ENCODE results near the gene LFNG.
"Not testable (repeated sequence)": the region's sequence is repeated elsewhere in the genome, so short reads cannot be mapped to it uniquely, and the experiment has no call there.

LFNG gene

GRCh38 chr7:2526659-2527504 lies 7.3 kb downstream of the LFNG start:
- in situ Hi-C loops (cut with HindIII; ENCODE audit: low sequenced_read_pairs): no loop called here

GRCh38 chr7:2527505-2528467 lies 8.2 kb downstream of the LFNG start:
- in situ Hi-C loops (cut with HindIII; ENCODE audit: low sequenced_read_pairs): no loop called here

GRCh38 chr7:2528481-2529095 lies 9.0 kb downstream of the LFNG start:
- in situ Hi-C loops (cut with HindIII; ENCODE audit: low sequenced_read_pairs): no loop called here

GRCh38 chr7:2529161-2530070 lies 9.8 kb downstream of the LFNG start:
- in situ Hi-C loops (cut with HindIII; ENCODE audit: low sequenced_read_pairs): no loop called here

GRCh38 chr7:2530071-2530987 lies 10.8 kb downstream of the LFNG start:
- in situ Hi-C loops (cut with HindIII; ENCODE audit: low sequenced_read_pairs): no loop called here

GRCh38 chr7:2530994-2531795 lies 11.6 kb downstream of the LFNG start:
- in situ Hi-C loops (cut with HindIII; ENCODE audit: low sequenced_read_pairs): not testable (repeated sequence)

GRCh38 chr7:2531796-2532110 lies 12.2 kb downstream of the LFNG start:
- in situ Hi-C loops (cut with HindIII; ENCODE audit: low sequenced_read_pairs): not testable (repeated sequence)

GRCh38 chr7:2532199-2532772 lies 12.7 kb downstream of the LFNG start:
- in situ Hi-C loops (cut with HindIII; ENCODE audit: low sequenced_read_pairs): not testable (repeated sequence)

GRCh38 chr7:2532816-2533215 lies 13.2 kb downstream of the LFNG start:
- in situ Hi-C loops (cut with HindIII; ENCODE audit: low sequenced_read_pairs): not testable (repeated sequence)

GRCh38 chr7:2533566-2533965 lies 14.0 kb downstream of the LFNG start:
- in situ Hi-C loops (cut with HindIII; ENCODE audit: low sequenced_read_pairs): not testable (repeated sequence)

GRCh38 chr7:2534214-2534613 lies 14.6 kb downstream of the LFNG start:
- in situ Hi-C loops (cut with HindIII; ENCODE audit: low sequenced_read_pairs): not testable (repeated sequence)

- in situ Hi-C loops (cut with HindIII; ENCODE audit: low sequenced_read_pairs): not testable (repeated sequence)
These were observed 16.5 kb downstream of the LFNG start for GRCh38 chr7:2535872-2536627.

GRCh38 chr7:2537981-2538851 lies 18.6 kb downstream of the LFNG start:
- in situ Hi-C loops (cut with HindIII; ENCODE audit: low sequenced_read_pairs): no loop called here

GRCh38 chr7:2539031-2539911 lies 19.7 kb downstream of the LFNG start:
- in situ Hi-C loops (cut with HindIII; ENCODE audit: low sequenced_read_pairs): no loop called here

- in situ Hi-C loops (cut with HindIII; ENCODE audit: low sequenced_read_pairs): no loop called here
These were observed 20.6 kb downstream of the LFNG start for GRCh38 chr7:2540133-2540532.
